ENCODE results near the gene AMBP. TPM values are rescaled to one million over a fixed set of nuclear protein-coding genes. Genes with fewer than 3 reads are reported as not detected.

The AMBP gene
- total RNA-seq, 1 experiment from 2014 or later: not detected

- Histone ChIP-seq H3K27me3 (replicated peaks; ENCODE audit: insufficient read depth, low read depth, low read length, poor library complexity) (no peaks in the 10 kb centered on the region), H3K36me3 (ENCODE audit: insufficient read depth, low read length, poor library complexity, severe bottlenecking) (peaks cover 16% of the 10 kb centered on the region), H3K9me3 (ENCODE audit: low read depth, low read length, poor library complexity, severe bottlenecking) (no peaks in the 10 kb centered on the region), H3K4me3 (ENCODE audit: low read depth, low read length, poor library complexity, severe bottlenecking) (no peak overlapping the region), H3K4me1 (ENCODE audit: insufficient read depth, low read length, poor library complexity, severe bottlenecking) (no peaks in the 10 kb centered on the region), H3K27ac (ENCODE audit: low read depth, low read length, poor library complexity, severe bottlenecking) (no peak overlapping the region)
- TF ChIP-seq CTCF (conservative IDR thresholded peaks at IDR 0.05; ENCODE audit: low read depth, low read length) (no peak), EZH2 (IDR thresholded peaks at IDR 0.05; ENCODE audit: borderline replicate concordance, low read depth, low read length, poor library complexity, severe bottlenecking) (no peak)
- POLR2A ChIA-PET (ENCODE audit: low non-redundant PET): no interaction called here
- intact Hi-C loops (cut with micrococcal nuclease; ENCODE audit: unreplicated experiment): no loop called here
- BruUV-seq (replicated peaks): no TSS peak
- no peak for DNase-seq (ENCODE audit: low spot score)
- CTCF ChIA-PET: no interaction called here
These were observed 29.3 kb downstream of the AMBP start for GRCh38 chr9:114048533-114049415.

- peaks cover 16% of the 10 kb centered on the region for H3K36me3 ChIP-seq (ENCODE audit: insufficient read depth, low read length, poor library complexity, severe bottlenecking)
- POLR2A ChIA-PET (ENCODE audit: low non-redundant PET): no interaction called here
- peak; percentile 26 for DNase-seq (ENCODE audit: low spot score)
- no peaks in the 10 kb centered on the region for H3K27me3 ChIP-seq (replicated peaks; ENCODE audit: insufficient read depth, low read depth, low read length, poor library complexity)
- H3K9me3 ChIP-seq (ENCODE audit: low read depth, low read length, poor library complexity, severe bottlenecking): no peaks in the 10 kb centered on the region
- H3K4me3 ChIP-seq (ENCODE audit: low read depth, low read length, poor library complexity, severe bottlenecking): no peak overlapping the region
- BruUV-seq (replicated peaks): no TSS peak
- H3K4me1 ChIP-seq (ENCODE audit: insufficient read depth, low read length, poor library complexity, severe bottlenecking): no peaks in the 10 kb centered on the region
- TF ChIP-seq EZH2 (IDR thresholded peaks at IDR 0.05; ENCODE audit: borderline replicate concordance, low read depth, low read length, poor library complexity, severe bottlenecking): no peak
- TF ChIP-seq CTCF (conservative IDR thresholded peaks at IDR 0.05; ENCODE audit: low read depth, low read length): peak; percentile 34; the same call in 1 of the 2 replicates
- no peak overlapping the region for H3K27ac ChIP-seq (ENCODE audit: low read depth, low read length, poor library complexity, severe bottlenecking)
- CTCF ChIA-PET: no interaction called here
- intact Hi-C loops (cut with micrococcal nuclease; ENCODE audit: unreplicated experiment): loop anchor here (2.0 kb wide), 1 partner anchor 241 kb away; no protein-coding TSS in a partner anchor
These were observed 30.4 kb downstream of the AMBP start for GRCh38 chr9:114047717-114048116.

DNA sequence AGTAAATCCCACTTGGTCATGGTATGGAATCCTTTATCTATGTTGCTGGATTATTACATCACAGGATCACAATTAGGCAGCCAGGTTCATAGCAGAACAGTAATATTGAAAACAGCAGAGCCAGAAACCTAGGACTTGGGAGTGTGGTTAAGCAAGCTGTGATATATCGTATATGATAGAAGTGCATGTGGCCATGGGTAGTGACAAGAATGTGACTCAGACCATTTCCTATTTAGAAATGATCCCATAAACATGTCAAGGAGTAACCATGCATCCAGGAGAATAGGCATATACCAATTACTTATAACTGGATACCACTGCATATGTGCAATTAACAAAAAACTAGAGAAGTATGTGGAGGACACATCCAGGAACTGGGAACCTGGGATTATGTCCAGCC is 31.2 kb downstream of the AMBP start:
- H3K9me3 ChIP-seq (ENCODE audit: low read depth, low read length, poor library complexity, severe bottlenecking): no peaks in the 10 kb centered on the region
- BruUV-seq (replicated peaks): no TSS peak
- POLR2A ChIA-PET (ENCODE audit: low non-redundant PET): no interaction called here
- CTCF ChIA-PET: no interaction called here
- intact Hi-C loops (cut with micrococcal nuclease; ENCODE audit: unreplicated experiment): loop anchor here (2.0 kb wide), 1 partner anchor 240 kb away; no protein-coding TSS in a partner anchor
- TF ChIP-seq CTCF (conservative IDR thresholded peaks at IDR 0.05; ENCODE audit: low read depth, low read length) (no peak), EZH2 (IDR thresholded peaks at IDR 0.05; ENCODE audit: borderline replicate concordance, low read depth, low read length, poor library complexity, severe bottlenecking) (no peak)
- DNase-seq (ENCODE audit: low spot score): no peak
- no peak overlapping the region for H3K4me3 ChIP-seq (ENCODE audit: low read depth, low read length, poor library complexity, severe bottlenecking)
- H3K4me1 ChIP-seq (ENCODE audit: insufficient read depth, low read length, poor library complexity, severe bottlenecking): no peaks in the 10 kb centered on the region
- peaks cover 16% of the 10 kb centered on the region for H3K36me3 ChIP-seq (ENCODE audit: insufficient read depth, low read length, poor library complexity, severe bottlenecking)
- H3K27ac ChIP-seq (ENCODE audit: low read depth, low read length, poor library complexity, severe bottlenecking): no peak overlapping the region
- H3K27me3 ChIP-seq (replicated peaks; ENCODE audit: insufficient read depth, low read depth, low read length, poor library complexity): no peaks in the 10 kb centered on the region

Measured in A673 (cell line).